Liver (tissue), 3 donors: ENCODE results near the gene COL23A1.

Experiments
- CTCF ChIP-seq: fragments of 150-350 bp; IDR thresholded peaks from 2 replicates; pipeline ENCODE4 v1.5.1; 2017; ENCODE audit warnings: improper control_type of control experiment, low read depth, low read length; ENCODE audit not compliant: missing input control
- EGR1 ChIP-seq, 2 donors: IDR thresholded peaks; 2 replicates each; pipeline ENCODE4 v1.6.1; 2016 to 2018; ENCODE audit warnings: antibody characterized with exemption in 2 of 2, low read depth in 2 of 2
- FOXA1 ChIP-seq: IDR thresholded peaks from 2 replicates; pipeline ENCODE4 v1.6.1; 2016; ENCODE audit warnings: antibody characterized with exemption
- MAX ChIP-seq: IDR thresholded peaks from 2 replicates; pipeline ENCODE4 v1.6.1; 2016; ENCODE audit warnings: antibody characterized with exemption
- RAD21 ChIP-seq, 2 donors: IDR thresholded peaks; 2 replicates each; pipeline ENCODE4 v1.6.1; 2016; ENCODE audit warnings: antibody characterized with exemption in 2 of 2, mild to moderate bottlenecking in 2 of 2
- REST ChIP-seq: IDR thresholded peaks from 2 replicates; pipeline ENCODE4 v1.6.1; 2016; ENCODE audit warnings: antibody characterized with exemption, mild to moderate bottlenecking
- SP1 ChIP-seq: IDR thresholded peaks from 2 replicates; pipeline ENCODE4 v1.6.1; 2018; ENCODE audit warnings: antibody characterized with exemption, mild to moderate bottlenecking
- donor health status: healthy.
- donor health status: healthy.

DNA sequence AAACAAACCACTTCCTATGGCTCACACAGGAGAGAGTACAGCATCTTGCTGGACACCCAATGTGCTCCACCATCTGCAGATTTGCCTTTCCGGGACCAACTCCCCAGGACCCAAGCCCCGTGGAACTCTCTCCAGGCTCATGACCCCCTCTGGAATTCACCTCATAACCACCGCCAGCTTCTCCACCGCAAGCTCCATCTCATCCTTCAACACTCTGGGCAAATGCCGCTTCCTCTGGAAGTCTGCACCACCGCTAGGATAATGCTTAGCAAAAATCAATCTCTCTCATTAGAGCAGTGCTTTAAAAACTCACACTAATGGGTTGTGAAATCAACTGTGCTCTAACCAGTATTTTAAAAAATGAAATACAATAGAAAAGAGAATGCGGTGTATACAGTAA lies 150.0 kb downstream of the COL23A1 start:
- TF ChIP-seq CTCF (no peak), SP1 (no peak), RAD21 (IDR thresholded peaks at IDR 0.05) (no peak), FOXA1 (no peak), MAX (no peak), EGR1 (IDR thresholded peaks at IDR 0.05; ENCODE audit: low read depth in 2 of 2) (no peak), REST (no peak)
